ENCODE results near the gene NMT1.

The NMT1 gene

GRCh38 chr17:45146890-45147580, 85.9 kb downstream of the NMT1 start (continued):
- no peak for TF ChIP-seq BCL11B (tag by site-specific recombination; IDR thresholded peaks at IDR 0.05; ENCODE audit: low read depth)
- TF ChIP-seq ZNF529 (tag by site-specific recombination; IDR thresholded peaks at IDR 0.05; ENCODE audit: insufficient replicate concordance): no peak
- no peak for TF ChIP-seq TSHZ1 (tag by site-specific recombination; IDR thresholded peaks at IDR 0.05; ENCODE audit: borderline replicate concordance)
- peak; percentile 10; the same call in 1 of the 2 replicates for TF ChIP-seq GLIS1 (tag by site-specific recombination; IDR thresholded peaks at IDR 0.05)
- no peak; the same call in 1 of the 2 replicates for TF ChIP-seq ZBTB11 (tag by site-specific recombination; conservative IDR thresholded peaks at IDR 0.05; ENCODE audit: low read depth)
- TF ChIP-seq ZSCAN30 (tag by site-specific recombination; IDR thresholded peaks at IDR 0.05): 0 out of 2 replicates have a peak, but pooled peaks have one; percentile 22
- TF ChIP-seq ZNF341 (tag by site-specific recombination; IDR thresholded peaks at IDR 0.05; ENCODE audit: low read depth): no peak
- 0 out of 2 replicates have a peak, but pooled peaks have one; percentile 17 for TF ChIP-seq ZNF629 (tag by site-specific recombination; IDR thresholded peaks at IDR 0.05)
- no peak for TF ChIP-seq ZNF670 (tag by site-specific recombination; IDR thresholded peaks at IDR 0.05; ENCODE audit: low read depth)
- TF ChIP-seq ZBTB49 (tag by site-specific recombination; IDR thresholded peaks at IDR 0.05; ENCODE audit: low read depth): no peak
- no peak for TF ChIP-seq ZSCAN18 (tag by site-specific recombination; IDR thresholded peaks at IDR 0.05)
- TF ChIP-seq SETDB1 (IDR thresholded peaks at IDR 0.05; ENCODE audit: insufficient read length, low read length): no peak
- TF ChIP-seq ZFP41 (tag by site-specific recombination; IDR thresholded peaks at IDR 0.05; ENCODE audit: borderline replicate concordance): no peak
- no peak for TF ChIP-seq SCRT1 (tag by site-specific recombination; IDR thresholded peaks at IDR 0.05; ENCODE audit: borderline replicate concordance)
- TF ChIP-seq ZBTB1 (tag by site-specific recombination; IDR thresholded peaks at IDR 0.05): no peak
- TF ChIP-seq TRIM28 (IDR thresholded peaks at IDR 0.05; ENCODE audit: borderline replicate concordance, low read length): no peak
- TF ChIP-seq MEIS1 (CRISPR knock-in tag; IDR thresholded peaks at IDR 0.05; ENCODE audit: borderline replicate concordance): no peak
- TF ChIP-seq ZNF10 (tag by site-specific recombination; IDR thresholded peaks at IDR 0.05): peak; percentile 98
- no peak for TF ChIP-seq ZNF785 (tag by site-specific recombination; IDR thresholded peaks at IDR 0.05)
- no peak for TF ChIP-seq ZFP69B (tag by site-specific recombination; IDR thresholded peaks at IDR 0.05)
- no peak for TF ChIP-seq ZNF426 (tag by site-specific recombination; IDR thresholded peaks at IDR 0.05)
- no peak for TF ChIP-seq ZNF138 (tag by site-specific recombination; IDR thresholded peaks at IDR 0.05; ENCODE audit: borderline replicate concordance)
- no peak for TF ChIP-seq ZSCAN23 (tag by site-specific recombination; IDR thresholded peaks at IDR 0.05)
- TF ChIP-seq ZNF211 (tag by site-specific recombination; IDR thresholded peaks at IDR 0.05; ENCODE audit: low read depth): no peak
- 0 out of 2 replicates have a peak, but pooled peaks have one; percentile 5 for TF ChIP-seq ZNF660 (tag by site-specific recombination; IDR thresholded peaks at IDR 0.05)
- TF ChIP-seq YY1 (tag by site-specific recombination; IDR thresholded peaks at IDR 0.05): peak; percentile 77; the same call in 1 of the 2 replicates
- TF ChIP-seq ZNF202 (tag by site-specific recombination; IDR thresholded peaks at IDR 0.05; ENCODE audit: borderline replicate concordance): no peak

Data from HEK293 (cell line).